Parathyroid adenoma (tissue), 2 donors: Measurements from ENCODE around the gene HYAL4.

Experiments
- H2AFZ ChIP-seq: fragments of 300-600 bp; sonication (generic); one replicate; pipeline ENCODE4 v1.7.0; 2017; ENCODE audit warnings: antibody characterized with exemption, mild to moderate bottlenecking
- H3K27ac ChIP-seq: fragments of 300-600 bp; sonication (generic); one replicate; pipeline ENCODE4 v1.7.0; 2017
- H3K27me3 ChIP-seq: fragments of 300-600 bp; sonication (generic); one replicate; pipeline ENCODE4 v1.7.0; 2017; ENCODE audit warnings: low read length; ENCODE audit not compliant: control insufficient read depth, insufficient read depth
- H3K36me3 ChIP-seq: fragments of 300-600 bp; sonication (generic); one replicate; pipeline ENCODE4 v1.7.0; 2017; ENCODE audit warnings: low read length; ENCODE audit not compliant: control insufficient read depth, insufficient read depth
- H3K4me1 ChIP-seq: fragments of 300-600 bp; sonication (generic); one replicate; pipeline ENCODE4 v1.7.0; 2017; ENCODE audit warnings: control low read depth
- H3K4me2 ChIP-seq: fragments of 300-600 bp; sonication (generic); one replicate; pipeline ENCODE4 v1.7.0; 2017; ENCODE audit warnings: low read length
- H3K4me3 ChIP-seq: fragments of 300-600 bp; sonication (generic); one replicate; pipeline ENCODE4 v1.7.0; 2017; ENCODE audit warnings: low read depth, low read length
- H3K79me2 ChIP-seq: fragments of 300-600 bp; sonication (generic); one replicate; pipeline ENCODE4 v1.7.0; 2017; ENCODE audit warnings: control low read depth
- H3K9ac ChIP-seq: fragments of 300-600 bp; sonication (generic); one replicate; pipeline ENCODE4 v1.7.0; 2017; ENCODE audit warnings: mild to moderate bottlenecking
- H3K9me3 ChIP-seq: fragments of 300-600 bp; sonication (generic); one replicate; pipeline ENCODE4 v1.7.0; 2017; ENCODE audit warnings: low read length; ENCODE audit not compliant: control insufficient read depth
- TF ChIP-seq, protein P1 (sequence below): fragments of 300-600 bp; sonication (generic); IDR thresholded peaks from one replicate; pipeline ENCODE4 v1.7.0; 2017; ENCODE audit warnings: antibody characterized with exemption, mild to moderate bottlenecking
- donor health status: primary hyperparathyroidism.

The HYAL4 gene

GRCh38 chr7:123872908-123873307 is 27.9 kb downstream of the HYAL4 start:
- no peaks in the 10 kb centered on the region for H3K79me2 ChIP-seq
- no peak overlapping the region for H2AFZ ChIP-seq
- TF ChIP-seq, protein P1, sequence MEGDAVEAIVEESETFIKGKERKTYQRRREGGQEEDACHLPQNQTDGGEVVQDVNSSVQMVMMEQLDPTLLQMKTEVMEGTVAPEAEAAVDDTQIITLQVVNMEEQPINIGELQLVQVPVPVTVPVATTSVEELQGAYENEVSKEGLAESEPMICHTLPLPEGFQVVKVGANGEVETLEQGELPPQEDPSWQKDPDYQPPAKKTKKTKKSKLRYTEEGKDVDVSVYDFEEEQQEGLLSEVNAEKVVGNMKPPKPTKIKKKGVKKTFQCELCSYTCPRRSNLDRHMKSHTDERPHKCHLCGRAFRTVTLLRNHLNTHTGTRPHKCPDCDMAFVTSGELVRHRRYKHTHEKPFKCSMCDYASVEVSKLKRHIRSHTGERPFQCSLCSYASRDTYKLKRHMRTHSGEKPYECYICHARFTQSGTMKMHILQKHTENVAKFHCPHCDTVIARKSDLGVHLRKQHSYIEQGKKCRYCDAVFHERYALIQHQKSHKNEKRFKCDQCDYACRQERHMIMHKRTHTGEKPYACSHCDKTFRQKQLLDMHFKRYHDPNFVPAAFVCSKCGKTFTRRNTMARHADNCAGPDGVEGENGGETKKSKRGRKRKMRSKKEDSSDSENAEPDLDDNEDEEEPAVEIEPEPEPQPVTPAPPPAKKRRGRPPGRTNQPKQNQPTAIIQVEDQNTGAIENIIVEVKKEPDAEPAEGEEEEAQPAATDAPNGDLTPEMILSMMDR: no peak
- H3K27me3 ChIP-seq: no peaks in the 10 kb centered on the region
- H3K9ac ChIP-seq: no peak overlapping the region
- no peaks in the 10 kb centered on the region for H3K36me3 ChIP-seq
- H3K4me3 ChIP-seq: no peak overlapping the region
- no peak overlapping the region for H3K27ac ChIP-seq
- H3K4me2 ChIP-seq: no peak overlapping the region
- no peaks in the 10 kb centered on the region for H3K9me3 ChIP-seq
- H3K4me1 ChIP-seq: no peaks in the 10 kb centered on the region

- Histone ChIP-seq H3K9me3 (no peaks in the 10 kb centered on the region), H3K27me3 (no peaks in the 10 kb centered on the region), H3K4me3 (no peak overlapping the region), H3K36me3 (no peaks in the 10 kb centered on the region), H3K79me2 (no peaks in the 10 kb centered on the region), H3K4me1 (no peaks in the 10 kb centered on the region), H2AFZ (no peak overlapping the region), H3K27ac (no peak overlapping the region), H3K4me2 (no peak overlapping the region), H3K9ac (no peak overlapping the region)
- TF ChIP-seq, protein P1: no peak
These were observed 31.7 kb downstream of the HYAL4 start for GRCh38 chr7:123876557-123877256.

DNA sequence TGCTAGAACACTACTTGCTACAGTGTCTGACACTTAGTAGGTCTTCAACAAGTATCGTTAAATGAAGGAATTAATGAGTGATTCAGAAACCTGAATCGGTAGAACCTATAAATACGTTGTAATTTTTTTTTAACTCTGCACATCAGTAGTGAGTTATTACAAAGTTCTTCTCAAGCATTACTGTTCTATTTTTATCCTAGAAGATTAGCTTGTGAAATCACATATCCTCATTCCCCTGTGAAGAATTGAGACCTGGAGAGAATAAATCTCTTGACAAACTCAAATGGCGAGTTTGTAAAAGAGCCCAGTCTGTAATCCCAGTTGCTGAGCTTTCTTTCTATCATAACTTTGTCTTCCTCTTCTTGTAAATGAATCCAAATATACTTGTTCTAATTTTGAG is 34.7 kb downstream of the HYAL4 start:
- Histone ChIP-seq H3K4me3 (no peak overlapping the region), H3K36me3 (no peaks in the 10 kb centered on the region), H3K27me3 (no peaks in the 10 kb centered on the region), H2AFZ (no peak overlapping the region), H3K9ac (no peak overlapping the region), H3K9me3 (no peaks in the 10 kb centered on the region), H3K4me1 (no peaks in the 10 kb centered on the region), H3K27ac (no peak overlapping the region), H3K4me2 (no peak overlapping the region), H3K79me2 (no peaks in the 10 kb centered on the region)
- TF ChIP-seq, protein P1: no peak

GRCh38 chr7:123881300-123881699 is 36.3 kb downstream of the HYAL4 start:
- H3K4me1 ChIP-seq: no peaks in the 10 kb centered on the region
- H3K36me3 ChIP-seq: no peaks in the 10 kb centered on the region
- TF ChIP-seq, protein P1: no peak
- no peak overlapping the region for H3K4me3 ChIP-seq
- no peaks in the 10 kb centered on the region for H3K9me3 ChIP-seq
- H3K4me2 ChIP-seq: no peak overlapping the region
- H3K79me2 ChIP-seq: no peaks in the 10 kb centered on the region
- no peak overlapping the region for H3K27ac ChIP-seq
- H2AFZ ChIP-seq: no peak overlapping the region
- no peak overlapping the region for H3K9ac ChIP-seq
- no peaks in the 10 kb centered on the region for H3K27me3 ChIP-seq

GRCh38 chr7:123883154-123883553 is 38.2 kb downstream of the HYAL4 start:
- Histone ChIP-seq H3K27ac (no peak overlapping the region), H3K9me3 (no peaks in the 10 kb centered on the region), H3K9ac (no peak overlapping the region), H3K4me3 (no peak overlapping the region), H3K36me3 (no peaks in the 10 kb centered on the region), H3K79me2 (no peaks in the 10 kb centered on the region), H3K4me2 (no peak overlapping the region), H2AFZ (no peak overlapping the region), H3K4me1 (no peaks in the 10 kb centered on the region), H3K27me3 (no peaks in the 10 kb centered on the region)
- TF ChIP-seq, protein P1: no peak
